NOMO-1 treated with DMSO at 0.1 percent for 48 hours (cell line): ENCODE data around the gene MCU.

Experiments used
- DNase-seq: peaks from one replicate; lab custom pipeline; 2025; ENCODE audit not compliant: unreplicated experiment; lab: John Stamatoyannopoulos, UW

Gene MCU

DNA sequence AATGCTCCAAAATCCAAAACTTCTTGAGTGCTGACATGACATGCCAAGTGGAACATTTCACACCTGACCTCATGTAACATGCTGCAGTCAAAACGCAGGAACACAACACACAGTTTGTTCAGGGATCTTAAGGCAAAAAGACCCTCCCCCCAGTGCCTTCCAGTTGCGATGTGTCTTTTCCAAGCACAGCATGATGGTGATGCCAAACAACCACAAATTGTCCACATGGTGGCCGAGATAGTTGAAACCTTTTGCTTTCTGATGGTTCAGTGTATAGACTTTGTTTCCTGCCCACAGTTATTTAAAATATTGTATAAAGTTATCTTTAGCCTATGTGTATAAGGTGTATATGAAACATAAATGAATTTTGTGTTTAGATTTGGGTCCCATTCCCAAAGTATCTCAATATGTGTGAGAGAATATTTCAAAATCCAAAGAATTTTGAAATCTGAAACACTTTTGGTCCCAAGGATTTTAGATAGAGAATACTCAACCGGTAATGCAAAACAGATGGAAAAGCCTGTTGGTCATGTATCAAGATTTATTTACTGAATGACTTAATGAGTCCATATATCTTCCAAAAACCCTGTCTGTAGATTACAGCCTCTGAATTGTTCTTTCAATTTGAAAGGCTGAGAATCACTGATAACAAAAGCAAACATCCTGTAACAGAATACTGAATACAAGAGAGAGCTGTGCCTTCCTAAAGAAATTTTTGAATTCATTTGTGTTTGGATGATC is 108.2 kb downstream of the MCU start:
- no peak for DNase-seq

DNA sequence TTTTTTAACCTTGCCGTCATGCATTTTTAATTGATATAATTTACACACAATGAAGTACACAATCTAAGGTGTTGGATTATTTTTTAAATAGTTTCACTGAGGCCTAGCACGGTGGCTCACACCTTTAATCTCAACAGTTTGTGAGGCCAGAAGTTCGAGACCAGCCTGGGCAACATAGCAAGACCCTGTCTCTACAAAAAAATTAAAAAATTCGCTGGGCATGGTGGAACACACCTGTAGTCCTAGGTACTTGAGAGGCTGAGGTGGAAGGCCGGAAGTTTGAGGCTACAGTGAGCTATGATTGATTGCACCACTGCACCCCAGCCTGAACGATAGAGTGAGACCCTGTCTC is 108.8 kb downstream of the MCU start:
- DNase-seq, result no peak

DNA sequence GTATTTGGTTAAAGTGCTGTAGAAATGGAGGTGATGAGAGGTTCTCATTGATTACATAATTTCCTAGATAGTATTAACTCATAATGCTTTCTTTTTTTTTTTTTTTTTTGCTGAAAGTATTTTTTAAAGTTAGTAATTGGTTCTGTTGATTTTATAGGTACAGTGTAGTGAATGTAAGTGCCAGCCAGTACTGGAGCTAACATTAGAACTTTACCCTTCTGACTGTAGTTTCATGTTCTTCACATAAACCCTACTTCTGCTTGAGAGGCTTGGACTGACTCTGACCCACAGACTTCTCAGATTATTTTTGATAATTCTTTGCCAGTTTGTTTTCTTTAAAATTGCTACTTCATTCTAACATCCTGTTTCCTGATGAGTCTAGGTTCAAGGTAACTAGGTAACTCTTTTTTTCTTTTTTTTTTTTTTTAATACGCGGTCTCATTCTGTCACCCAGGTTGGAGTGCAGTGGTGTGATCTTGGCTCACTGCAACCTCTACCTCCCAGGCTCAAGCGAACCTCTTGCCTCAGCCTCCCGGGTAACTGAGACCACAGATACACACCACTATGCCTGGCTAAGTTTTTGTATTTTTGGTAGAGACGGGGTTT is 109.4 kb downstream of the MCU start:
- DNase-seq, result no peak

DNA sequence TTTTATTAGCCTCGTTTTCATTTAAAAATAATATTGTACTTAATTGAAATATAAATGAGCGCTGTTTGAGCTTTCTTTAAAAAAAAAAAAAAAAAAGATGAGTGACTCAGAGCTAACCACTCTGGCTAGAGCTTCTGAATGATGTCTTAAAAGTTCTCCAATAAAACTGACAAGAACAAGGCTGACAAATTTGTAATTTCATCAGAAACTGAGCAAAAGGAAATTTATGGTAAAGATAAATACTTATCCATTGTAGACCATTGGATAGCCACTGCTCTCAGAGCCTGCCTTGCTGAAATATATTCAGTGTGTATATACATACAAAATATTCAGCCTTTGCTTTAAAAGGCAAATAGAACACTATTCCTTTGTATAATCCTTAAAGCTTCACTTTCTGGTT is 110.4 kb downstream of the MCU start:
- no peak for DNase-seq

DNA sequence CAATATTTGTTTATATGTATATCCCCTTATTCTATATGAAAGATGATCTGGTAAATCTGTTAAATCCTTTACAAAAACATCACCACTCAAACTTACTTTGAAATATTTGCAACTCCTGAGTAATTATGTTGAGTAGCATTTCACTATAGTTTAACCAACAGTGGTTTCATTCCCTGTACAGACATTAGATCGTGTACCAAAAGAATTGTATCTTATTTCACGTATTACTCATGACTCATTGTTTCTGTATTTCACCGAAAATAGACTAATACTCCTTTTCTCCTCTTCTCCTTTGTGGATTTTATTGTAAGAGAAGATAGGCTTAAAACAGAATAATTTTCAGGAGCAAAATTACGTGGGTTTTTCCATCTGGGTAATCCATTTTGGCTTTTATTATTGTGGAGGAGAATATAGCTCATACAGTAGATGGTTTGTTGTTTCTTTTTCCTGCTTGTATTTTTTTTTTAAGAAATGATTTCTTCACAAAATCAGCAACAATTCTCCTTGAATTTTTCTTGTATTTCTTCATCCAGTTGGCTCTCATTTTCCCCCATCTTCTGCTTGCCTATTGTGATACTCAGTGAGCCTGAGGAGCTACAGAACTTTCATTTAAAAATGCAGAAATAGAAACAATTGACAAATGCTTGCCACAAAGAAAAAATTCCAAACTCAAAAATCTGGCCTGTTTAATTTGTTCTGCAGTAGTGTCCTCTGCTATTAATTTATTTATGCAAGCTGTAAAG is 111.0 kb downstream of the MCU start:
- no peak for DNase-seq

DNA sequence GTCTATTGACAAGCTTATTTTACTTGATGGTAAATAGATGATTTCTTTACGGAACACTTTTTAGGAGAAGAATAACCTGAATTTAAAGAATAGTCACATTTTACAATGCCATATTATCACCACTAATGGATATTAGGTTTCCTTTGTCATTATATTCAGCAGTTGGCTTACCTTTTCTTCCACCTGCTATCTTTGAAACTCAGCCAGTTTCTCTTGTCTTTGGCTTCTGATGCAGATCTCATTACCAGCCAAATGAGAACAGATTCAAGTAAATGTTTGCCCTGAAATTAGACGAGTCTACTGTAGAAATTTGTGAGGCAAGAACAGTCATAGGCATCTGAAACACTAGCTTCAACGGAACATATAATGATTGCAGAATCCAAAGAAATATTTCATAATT is 116.1 kb downstream of the MCU start:
- no peak for DNase-seq

DNA sequence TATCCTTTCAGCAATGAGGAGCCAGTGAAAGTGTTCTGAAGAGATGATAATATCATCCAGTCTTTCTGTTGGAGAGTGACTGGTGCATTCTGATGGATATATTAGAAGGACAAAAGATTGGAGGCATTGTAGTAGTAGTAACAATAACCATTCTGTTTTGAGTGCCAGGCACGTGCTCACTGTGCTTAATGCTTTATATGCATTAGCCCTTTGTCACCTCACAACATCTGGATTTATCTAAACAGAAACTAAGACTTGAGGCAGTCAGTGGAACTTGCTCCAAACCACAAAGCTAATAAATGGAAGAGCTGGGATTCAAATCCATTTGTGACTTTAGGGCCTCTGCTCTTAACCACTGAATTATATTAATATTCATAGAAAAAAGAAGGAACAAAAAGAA is 117.1 kb downstream of the MCU start:
- DNase-seq, result no peak

DNA sequence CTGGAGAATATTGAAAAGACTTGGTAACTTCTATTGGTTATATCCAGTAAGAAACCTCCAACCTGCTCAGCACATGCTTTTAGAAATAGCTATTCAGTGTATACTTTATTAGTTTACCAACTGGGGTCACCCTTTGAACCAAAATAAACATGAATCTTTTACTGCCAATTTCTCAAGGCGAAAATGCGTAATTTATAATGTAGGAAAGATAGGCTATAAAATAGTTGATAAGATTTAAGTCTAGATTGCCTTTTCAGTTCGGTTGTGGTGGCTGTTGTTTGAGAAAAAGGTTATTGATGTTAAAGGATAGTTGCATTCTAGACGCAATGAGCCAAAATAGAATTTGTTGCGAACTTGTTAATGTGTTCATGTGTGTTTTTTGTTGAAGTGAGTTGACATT is 119.0 kb downstream of the MCU start:
- DNase-seq, result no peak

DNA sequence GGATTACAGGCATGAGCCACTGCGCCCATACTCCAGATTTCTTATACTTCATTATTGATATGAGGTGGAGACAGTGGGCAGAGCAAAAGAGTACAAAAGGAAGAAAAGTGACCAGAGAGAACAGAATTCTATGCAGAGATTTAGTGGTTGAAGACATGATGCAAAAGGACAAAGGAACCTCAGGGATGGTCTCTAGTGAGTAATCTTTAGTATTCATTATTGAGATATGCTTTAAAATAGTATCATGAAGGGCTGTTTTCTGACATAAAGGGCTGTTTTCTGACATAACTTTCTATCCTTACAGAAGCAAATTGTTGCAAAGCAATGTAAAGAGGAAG is 120.4 kb downstream of the MCU start:
- DNase-seq, result peak; percentile 56

DNA sequence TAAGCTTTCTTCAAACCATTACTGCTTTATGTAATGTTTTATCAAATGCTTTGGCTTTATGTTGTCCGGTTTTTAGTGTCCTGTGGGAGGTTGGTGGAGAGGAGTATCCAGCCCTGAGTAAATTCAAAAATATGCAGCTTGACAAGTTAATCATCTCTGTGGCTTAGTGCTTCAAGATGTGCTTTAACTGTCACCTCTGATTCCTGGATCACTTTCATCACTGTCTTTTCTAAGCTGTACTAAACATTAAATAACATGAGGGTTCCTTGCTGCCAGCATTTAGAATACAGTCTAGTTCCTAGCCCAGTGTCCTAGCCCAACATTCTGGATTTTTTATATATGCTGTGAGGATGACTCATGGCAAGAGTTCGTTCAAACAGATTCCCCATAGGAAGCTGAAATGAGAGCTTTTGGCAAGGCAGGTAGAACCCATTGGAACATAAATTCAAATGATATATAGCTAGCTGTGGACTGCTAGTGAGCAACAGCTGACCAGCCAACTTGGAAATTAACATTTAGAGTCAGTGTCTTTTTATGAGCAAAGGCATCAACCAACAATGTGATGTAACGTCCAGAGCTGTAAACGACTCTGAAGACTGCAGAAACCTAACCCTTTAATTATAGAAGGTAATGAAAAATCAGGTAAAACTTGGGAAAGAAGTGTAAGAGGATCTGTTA is 120.9 kb downstream of the MCU start:
- DNase-seq, result no peak

DNA sequence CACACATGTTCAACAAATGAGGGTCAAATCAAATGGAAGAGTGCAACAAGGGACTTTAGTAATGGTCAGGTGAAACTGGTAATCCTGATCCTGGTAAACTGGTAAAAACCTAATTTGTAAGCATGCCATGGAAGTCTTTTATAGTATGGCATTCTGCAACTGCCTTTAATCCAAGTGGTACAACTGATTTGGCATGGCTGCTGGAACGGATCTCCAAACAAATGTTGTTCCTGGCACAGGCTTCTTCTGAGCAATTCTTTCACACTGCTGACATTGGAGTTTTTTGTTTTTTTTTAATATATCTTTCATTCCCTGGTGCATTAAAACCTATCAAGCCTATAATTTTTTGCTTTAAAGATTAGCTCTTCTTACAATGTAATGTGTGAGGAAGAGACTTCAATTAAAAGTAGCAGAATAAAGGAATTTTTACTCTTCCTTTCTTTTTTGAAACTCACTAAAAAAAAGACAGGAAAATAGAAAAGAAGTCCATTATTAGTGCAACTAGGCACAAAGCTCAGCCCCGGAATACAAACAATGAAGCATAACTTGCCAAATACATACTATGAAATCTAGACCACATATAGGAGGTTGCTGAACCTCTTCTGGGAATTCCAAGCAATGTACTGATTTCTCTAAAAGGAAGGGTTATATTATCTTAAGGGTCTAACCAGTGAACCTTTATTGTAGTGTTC is 122.3 kb downstream of the MCU start:
- DNase-seq, result no peak

DNA sequence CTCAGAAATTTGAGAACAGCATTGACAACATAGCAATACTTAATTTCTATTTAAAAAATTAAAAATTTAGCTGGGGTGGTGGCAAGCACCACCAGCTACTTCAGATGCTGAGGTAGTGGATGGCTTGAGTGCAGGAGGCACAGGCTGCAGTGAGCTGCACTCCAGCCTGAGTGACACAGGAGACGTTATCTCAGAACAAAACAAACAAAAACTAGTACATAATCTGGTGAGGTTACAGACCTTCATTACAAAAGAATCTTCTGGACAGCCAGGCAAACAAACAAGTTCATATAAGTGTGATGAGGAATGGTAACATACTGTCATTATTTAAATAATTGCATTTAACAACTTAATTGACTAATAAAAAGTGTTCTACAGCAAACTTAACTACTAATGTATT is 124.6 kb downstream of the MCU start:
- DNase-seq, result no peak

DNA sequence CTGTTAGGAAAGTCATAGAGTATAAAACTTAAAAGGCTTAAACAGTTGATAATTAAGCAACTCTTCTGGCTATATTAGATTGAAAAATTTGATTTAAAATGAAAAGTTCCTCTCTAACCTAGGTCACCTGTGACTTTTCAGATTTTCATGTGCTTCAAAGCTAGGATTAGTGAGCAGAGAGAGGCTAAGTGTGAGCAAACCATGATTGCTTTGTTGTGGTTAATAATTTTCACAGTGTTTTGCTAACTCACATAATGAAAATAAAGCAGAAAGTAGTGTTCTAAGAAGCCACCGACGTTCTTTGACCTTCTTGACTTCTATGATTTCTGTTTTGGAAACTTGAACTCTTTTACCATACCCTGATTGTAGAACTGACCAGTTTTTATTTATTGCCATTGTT is 126.1 kb downstream of the MCU start:
- no peak for DNase-seq

DNA sequence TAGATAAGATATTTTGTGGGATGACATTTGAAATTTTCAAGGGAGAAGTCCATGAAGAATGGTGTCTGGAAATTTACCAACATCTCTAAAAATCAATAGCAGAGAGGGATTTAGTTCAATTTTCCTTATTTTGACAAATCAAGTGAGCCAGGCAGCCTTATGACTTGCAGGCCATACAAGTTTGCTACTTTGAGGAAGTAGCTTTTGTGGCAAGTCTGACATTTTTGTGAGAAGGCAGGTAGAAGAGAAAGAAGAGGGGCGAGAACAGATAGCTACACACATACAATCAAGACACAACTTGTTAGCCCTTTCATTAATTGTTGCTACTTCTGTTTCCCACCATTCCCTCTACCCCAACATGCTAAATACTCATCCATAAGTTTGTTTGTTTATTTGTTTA is 127.1 kb downstream of the MCU start:
- peak; percentile 22 for DNase-seq

DNA sequence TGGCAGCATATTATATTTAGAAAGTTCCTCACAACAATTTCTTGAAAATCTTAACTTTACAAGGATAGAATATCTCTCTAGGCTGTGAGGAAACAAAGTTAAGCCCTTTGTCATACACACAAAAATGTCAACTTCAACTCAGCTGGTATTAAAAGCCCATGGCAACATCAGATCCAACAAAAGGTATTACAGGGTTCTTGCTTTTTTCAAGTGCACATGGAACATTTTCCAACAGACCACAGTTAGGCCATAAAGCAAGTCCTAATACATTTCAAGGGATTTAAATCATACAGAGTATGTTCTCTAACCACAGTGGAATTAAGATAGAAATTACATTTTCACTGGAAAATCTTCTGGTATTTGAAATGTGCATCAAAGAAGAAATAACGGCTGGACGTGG is 129.7 kb downstream of the MCU start:
- no peak for DNase-seq

DNA sequence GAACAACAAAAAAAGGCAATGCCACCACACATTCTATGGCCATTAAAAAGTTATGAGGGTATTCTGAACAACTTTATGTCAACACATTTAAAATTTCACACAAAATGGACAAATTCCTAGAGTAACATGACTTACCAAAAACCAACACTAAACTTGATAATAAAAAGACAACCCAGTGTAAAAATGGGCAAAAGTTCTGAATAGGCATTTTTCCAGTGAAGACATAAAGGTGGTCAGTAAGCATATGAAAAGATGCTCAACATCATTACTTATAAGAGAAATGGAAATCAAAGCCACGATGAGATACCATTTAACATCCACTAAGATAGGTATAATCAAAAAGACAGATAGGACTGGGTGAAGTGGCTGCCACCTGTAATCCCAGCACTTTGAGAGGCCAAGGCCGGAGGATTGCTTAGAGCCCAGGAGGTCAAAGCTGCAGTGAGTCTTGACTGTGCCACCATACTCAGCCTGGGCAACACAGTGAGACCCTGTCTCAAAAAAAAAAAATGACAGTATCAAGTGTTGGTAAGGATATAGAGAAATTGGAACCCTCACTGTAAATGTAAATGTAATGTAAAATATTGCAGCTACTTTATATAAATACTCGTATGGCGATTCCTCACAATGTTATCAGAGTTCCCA is 130.5 kb downstream of the MCU start:
- DNase-seq, result no peak

DNA sequence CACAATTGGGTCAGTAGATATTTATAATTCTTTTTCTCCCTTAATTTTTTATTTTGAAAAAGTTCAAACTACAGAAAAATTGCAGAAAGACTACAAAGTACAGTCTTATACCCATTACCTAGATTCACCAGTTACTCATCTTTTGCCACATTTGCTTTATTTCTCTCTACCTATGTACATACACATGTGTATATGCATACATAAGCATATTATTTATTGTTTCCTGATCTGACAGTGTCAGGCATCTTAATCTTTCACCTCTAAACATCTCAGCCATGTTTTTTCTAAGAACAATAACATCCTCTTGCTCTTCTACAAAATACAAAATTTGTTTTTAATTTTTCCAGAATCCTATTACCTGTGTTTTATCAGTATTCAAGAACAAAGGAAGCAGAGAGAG is 133.2 kb downstream of the MCU start:
- DNase-seq, result no peak

DNA sequence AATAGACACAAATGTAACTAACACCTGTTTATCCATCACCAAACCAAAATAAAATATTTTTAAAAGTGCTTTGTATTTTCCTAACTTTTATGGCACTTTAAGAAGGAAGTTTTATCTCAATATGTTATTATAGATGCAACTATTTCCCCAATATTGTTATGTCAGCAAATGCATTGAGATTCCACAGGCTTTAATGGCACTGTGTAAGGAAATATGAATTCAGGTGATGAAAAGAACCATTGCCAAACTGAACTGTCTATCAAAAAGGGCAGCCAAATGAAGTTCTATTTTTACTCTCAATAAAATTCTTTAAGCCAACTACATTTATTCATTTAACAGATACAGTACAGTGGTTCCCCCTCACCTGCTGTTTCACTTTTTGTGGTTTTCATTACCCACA is 134.4 kb downstream of the MCU start:
- no peak for DNase-seq

DNA sequence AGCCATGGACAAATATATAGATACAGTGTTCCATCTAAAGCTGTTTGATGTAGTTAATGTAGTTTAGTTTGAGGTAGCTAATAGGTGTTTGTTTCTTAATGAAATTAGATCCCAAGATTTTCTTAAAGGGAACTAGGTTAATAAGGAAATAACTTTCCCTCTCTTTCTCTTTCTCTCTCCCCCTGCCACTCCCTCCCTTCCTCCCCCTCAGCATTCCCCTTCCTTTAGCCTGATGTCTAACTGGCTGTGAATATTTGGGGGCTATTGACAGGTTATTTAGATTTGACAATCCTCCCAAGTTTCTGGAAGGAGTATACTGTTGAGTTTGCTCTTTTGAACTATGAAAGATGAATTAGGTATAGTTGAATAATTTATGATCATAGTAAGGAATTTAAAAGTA is 136.4 kb downstream of the MCU start:
- no peak for DNase-seq

DNA sequence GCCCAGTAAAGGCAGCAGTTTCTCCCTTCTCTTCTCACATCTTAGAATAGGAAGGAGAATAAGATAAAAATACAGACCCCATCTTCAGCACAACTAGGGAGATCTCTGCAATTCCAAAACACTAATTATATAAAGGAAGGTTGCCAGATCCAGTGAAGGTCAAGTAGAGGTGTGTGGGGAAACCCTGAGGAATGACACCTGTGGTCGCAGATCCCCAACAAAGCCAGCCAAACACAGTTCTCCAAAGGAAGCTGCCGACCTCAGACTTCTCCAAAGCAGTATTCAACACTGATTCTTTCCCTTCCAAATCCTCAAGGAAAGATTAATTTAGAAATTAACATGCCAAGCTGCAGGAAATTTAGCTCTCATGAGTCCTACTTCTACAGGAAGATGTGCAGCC is 138.7 kb downstream of the MCU start:
- no peak for DNase-seq
